HG02885 (cell line): ENCODE measurements around the gene KIAA0040.

Experiments used
- ATAC-seq: cut with Tn5 transposase; IDR thresholded peaks from one replicate; pipeline ENCODE4 v1.9.1; 2021; ENCODE audit warnings: mild to moderate bottlenecking; ENCODE audit not compliant: unreplicated experiment, poor library complexity

Gene KIAA0040

DNA sequence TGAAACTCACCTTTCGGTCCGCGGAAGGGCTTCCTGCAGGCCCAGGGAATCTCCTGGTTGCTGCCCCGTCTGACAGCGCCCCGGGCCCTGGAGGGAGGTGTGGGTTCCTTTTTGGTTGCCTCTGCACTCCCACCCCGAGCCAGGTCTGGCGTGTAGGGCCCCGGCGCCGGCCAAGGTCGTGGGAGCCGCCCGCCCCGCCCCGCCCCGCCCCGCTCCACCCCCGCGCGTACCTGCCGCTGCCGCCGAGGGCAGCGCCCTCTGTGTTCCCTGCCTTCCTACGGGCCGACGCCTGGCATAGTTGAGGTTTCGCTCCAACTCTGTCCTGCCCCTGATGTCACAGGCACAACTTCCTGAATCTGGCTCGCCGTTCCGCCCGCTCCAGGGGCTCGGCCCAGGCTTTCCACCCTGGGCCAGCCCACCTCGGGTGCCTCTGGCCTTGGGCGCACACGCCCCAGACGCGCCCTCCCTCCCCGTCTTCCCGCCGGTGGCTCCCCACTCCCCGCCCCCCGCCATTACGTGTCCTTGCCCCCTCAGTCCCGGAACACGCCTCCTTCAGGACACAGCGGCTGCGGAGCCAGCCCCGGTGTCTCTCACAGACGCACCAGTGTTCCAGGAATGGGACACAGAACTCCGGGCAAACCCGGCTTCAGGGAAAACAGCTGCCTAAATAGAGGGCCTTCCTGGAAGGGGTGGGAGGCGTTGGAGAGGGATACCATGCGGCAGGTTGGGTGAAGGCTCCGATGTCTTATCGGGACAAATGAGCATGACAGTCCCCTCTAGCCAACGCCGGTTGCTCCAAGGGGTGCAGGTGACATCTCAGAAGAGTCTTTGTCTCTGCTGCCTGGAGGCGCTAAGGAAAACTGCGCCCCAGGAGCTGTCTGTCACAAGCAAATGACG, at the start of gene KIAA0040:
TSS of gene KIAA0040 (minus strand) at position 147 of the 897 bp plus-strand sequence. CDS start 31,763 bp downstream, outside the sequence.
- ATAC-seq: peak; percentile 54

- peak; percentile 73 for ATAC-seq
These were observed 44.8 kb upstream of the KIAA0040 start for GRCh38 chr1:175237389-175237788.

- no peak for ATAC-seq
These were observed 42.1 kb upstream of the KIAA0040 start for GRCh38 chr1:175234639-175235038.

DNA sequence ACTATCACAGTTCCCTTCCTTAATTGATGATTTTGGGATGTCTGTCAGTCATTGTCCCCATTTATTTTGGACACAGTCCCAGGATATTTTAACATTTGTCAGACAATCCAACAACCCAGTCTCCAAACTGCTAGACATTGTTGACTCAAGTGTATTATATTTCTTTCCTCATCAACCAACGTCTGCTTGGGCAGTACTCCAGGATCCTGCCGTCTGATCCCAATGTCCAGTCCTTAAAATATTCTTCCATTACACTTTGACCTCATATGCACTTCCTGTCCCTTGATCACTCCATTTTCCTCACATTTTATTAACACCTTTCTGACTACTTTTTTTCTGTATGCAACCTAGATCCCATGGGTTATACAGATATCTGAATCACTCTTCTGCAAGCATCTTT, 39.8 kb upstream of the KIAA0040 start:
- ATAC-seq: no peak

GRCh38 chr1:175225805-175226129, 33.2 kb upstream of the KIAA0040 start:
- ATAC-seq: peak; percentile 20

DNA sequence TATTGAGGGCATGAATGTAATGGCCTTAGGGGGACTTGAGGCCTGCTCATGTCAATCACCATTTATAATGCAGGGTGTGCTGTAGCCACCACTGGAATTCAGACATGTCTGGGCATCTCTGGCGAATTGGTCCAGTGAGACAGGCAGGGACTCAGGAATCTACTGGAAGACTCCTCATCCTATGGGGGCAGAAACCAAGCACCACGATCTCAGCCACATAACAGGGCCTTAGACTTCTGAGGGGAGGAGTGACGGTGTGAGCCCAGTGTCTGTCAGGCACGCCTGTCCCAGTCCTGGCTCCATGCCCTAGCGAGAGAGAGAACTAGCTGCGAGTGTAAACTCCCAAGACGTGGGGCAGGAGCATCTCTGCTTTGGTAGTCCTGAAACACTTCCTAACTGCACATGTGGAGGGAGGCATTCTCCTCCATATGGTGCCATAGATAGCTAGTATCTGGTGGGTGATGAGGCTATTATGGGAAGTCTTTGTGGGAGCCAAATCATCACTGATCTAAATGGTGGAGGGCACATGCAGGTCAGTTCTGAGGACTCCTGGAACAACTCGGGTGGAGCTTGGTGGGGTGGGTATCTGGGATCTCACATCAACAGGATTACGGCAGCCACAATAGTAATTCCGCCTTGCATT, 29.8 kb upstream of the KIAA0040 start:
- ATAC-seq: no peak

DNA sequence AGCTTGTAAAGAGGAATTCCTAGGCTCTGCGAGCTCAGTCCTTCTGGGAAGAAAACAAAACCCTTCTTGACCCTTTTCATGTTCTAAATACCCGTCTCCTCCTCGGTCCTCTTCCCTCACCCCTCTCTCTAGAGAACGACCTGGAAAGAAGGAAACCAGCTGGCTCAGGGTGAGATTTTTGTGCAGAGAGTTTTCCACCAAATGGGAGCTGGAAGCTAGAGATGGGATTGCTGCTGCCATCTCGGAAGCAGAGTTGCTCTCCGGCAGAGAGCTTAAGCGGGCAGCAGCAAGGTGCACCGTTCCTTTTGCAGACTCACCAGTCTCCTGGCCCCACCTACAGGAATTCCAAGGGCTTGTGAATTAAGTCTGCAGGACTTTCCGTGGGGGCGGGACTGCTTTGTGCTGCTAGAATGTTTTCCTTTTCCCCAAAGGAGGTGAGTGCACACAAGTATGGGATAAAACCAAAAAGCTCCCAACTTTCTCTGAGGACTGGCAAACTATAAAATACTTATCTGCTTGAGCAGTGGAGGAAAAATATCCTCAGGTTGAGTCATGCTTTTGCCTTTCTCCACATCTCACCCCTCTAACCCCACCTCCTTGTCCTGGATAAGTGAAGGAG, 29.1 kb upstream of the KIAA0040 start:
- no peak for ATAC-seq

DNA sequence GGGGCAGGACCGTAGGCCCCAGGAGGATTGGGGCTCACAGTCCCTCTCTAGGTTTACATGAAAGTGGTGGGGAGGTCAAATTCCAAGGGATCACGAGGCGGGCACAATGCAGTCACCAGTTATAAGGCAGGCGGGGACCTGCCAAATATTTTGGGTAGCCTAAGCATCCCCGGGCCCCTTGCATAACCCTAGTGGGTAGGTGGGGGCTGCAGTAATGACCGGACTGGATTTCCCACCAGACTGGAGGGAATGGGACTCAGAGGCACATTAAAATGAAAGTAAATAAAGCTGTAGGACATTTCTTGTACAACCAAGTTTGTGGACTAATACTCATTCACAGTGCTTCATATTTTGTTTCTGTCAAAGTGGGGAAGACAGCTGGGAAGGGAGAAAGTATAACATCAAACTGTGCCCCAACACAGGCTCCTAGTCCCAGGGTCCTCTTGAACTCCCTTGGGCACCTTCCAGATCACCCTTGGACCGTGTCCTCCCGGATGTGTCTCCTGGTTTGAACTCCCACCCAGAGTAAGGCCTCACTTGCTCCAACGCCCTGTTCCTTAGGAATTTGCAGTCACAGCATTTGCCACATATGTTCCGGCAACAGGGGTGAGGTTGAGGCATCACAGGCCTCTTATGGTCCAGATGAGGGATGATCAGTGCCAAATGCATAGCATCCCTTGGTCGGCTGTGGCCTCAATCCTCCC, 28.4 kb upstream of the KIAA0040 start:
- ATAC-seq: no peak

DNA sequence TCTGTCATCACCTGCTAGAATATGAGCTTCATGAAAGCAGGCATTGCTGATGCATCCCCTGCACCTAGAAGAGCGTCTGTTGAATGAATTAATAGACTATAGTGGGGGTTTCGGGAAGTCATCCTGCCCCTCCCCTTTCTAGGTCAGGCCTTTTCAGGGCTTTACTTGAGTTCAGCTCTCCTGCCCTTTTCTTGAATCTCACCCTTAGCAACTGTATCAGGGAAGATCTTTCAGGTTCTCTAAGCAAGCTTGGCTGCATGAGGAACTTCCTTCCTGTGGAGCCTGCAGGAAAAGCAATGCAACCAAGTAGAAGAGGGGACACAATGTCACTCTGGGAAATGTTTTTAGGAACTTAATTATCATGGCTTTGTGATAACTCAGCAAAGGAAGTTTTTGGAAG, 27.2 kb upstream of the KIAA0040 start:
- ATAC-seq: no peak

- ATAC-seq: no peak
These were observed 26.3 kb upstream of the KIAA0040 start for GRCh38 chr1:175218786-175219434.

- peak; percentile 44 for ATAC-seq
These were observed 25.4 kb upstream of the KIAA0040 start for GRCh38 chr1:175217721-175218531.

- ATAC-seq: no peak
These were observed 23.9 kb upstream of the KIAA0040 start for GRCh38 chr1:175216444-175216843.

DNA sequence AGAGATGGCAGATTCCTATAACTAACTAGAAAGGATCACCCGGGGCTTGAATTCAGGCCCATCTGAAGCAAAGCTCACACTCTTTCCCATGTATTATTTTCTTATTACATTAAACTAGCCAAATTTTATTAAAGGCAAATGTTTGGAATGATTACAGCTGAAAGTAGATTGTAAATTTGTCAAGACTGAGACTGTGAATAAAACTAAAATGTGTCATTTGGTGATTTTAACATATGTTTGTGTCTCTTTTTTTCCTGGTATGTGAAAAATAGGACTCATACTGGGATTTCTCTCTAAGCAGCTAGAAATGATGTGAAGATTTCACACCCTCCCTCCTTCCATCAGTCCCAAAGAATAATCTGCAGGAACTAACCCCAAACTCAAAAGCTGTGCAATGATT, 19.1 kb upstream of the KIAA0040 start:
- ATAC-seq: no peak

DNA sequence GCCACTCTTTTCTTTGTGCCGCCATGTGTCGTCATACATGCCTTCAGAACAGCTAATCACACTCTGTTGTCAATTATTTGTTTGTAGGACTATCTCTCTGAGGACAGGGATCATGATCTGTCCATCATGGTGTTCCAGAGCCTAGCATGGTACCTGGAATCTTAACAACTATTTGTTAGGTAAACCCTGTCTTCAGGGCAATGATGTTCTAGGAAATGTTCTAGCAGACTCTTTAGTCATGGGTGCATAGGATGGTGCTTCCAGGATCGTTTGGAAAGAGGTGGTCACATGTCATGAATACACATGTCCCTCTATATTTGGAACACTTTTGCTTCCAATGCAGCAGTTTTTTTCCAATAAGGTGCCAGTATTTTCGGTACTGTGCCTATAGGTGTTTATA, 18.2 kb upstream of the KIAA0040 start:
- ATAC-seq: no peak

GRCh38 chr1:175209493-175209921, 16.9 kb upstream of the KIAA0040 start:
- peak; percentile 76 for ATAC-seq

- peak; percentile 75 for ATAC-seq
These were observed 16.4 kb upstream of the KIAA0040 start for GRCh38 chr1:175208773-175209492.

GRCh38 chr1:175207971-175208370, 15.4 kb upstream of the KIAA0040 start:
- ATAC-seq: no peak

DNA sequence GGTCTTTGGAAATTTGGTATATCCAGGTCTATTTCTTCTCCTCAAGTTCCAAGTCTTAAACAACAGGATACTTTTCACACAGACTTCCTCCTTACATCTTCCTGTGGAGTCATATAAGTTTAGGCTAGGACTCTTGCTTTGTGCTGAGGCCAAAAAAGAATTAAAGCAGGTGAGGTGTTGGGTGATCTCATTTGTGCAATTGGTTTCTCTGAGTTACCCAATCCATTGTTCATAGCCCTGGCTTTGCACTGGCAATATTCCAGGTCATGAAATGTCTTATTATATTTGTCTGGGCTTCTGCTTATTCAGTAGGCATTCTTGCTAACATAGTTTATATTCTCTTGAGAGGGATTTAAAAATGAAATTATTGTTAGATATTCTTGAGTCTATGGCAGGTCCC, 14.1 kb upstream of the KIAA0040 start:
- no peak for ATAC-seq

- ATAC-seq: peak; percentile 87
These were observed 11.8 kb upstream of the KIAA0040 start for GRCh38 chr1:175204330-175204729.
